Stimulated activated CD8-positive, alpha-beta memory T cell treated with anti-CD3 and anti-CD28 coated beads, Interleukin-12 subunit alpha, Interleukin-12 subunit beta, amount 100 ng/mL, for 24 hours (primary cell): ENCODE data around the gene OR6C76.
"Not testable (repeated sequence)": the region's sequence is repeated elsewhere in the genome, so short reads cannot be mapped to it uniquely, and the experiment has no call there.

ENCODE experiments used
- DNase-seq: peaks from one replicate; pipeline ENCODE4 v3.0.0-alpha.2; 2020; ENCODE audit errors: extremely low read depth

OR6C76 gene

GRCh38 chr12:55425954-55426353 lies at the start of gene OR6C76:
OR6C76 (plus strand) TSS chr12:55426254; CDS start chr12:55426254, 0 bp downstream.
- no peak for DNase-seq

- DNase-seq = no peak
These were observed 40.2 kb upstream of the OR6C76 start for GRCh38 chr12:55385891-55386290.

DNA sequence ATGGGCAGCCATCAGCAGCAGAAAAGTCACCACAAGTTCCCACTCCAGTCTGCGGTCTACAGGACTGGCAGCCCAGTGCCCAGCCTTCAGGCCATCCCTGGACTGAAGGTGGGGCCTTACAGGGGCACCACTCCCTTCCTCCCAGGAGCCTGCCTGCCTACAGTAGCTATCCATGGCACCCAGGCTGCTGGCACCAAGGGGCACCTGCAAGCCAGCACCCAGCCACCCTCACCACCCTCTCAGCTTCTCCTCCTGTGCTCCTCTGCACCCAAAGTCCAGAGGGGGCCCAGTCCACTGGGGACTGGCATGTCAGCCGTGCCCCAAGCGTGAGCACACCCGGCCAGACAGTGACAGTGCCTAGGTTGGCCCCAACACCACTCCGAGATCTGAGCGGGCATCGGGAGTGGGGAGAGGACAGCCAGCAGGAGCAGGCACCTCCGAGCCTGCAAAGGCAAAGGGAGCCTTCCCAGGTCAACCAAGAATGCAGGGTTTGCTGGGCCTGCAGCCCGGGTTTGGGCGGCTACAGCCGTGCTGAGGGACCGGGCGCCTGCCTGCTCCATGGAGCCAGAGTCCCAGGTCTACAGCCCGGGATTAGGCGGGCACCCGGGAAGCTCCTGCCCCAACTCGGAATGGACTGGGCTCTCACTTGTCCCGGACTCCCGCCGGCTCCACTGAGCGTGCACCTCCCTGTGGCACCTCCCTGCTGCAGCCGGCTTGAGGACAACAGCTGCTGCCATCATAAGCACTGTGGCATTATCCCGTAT lies 33.8 kb upstream of the OR6C76 start:
- DNase-seq = no peak

DNA sequence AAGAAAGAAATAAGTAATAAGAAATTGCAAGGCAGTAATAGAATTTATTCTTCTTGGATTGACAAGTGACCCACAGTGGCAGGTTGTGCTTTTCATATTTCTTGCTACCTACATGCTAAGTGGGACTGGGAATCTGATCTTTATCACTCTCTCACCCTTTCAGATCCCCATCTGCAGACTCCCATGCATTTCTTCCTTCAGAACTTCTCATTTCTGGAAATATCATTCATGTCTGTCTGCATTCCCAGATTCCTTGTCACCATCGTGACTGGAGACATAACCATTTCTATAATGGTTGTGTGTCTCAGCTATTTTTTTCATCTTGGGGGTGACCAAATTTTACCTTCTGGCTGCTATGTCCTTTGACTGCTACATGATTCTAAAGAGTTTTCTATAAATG lies 29.7 kb upstream of the OR6C76 start:
- no peak for DNase-seq

GRCh38 chr12:55400229-55400628 lies 25.8 kb upstream of the OR6C76 start, which contains the start of gene OR6C65:
OR6C65 (plus strand) TSS chr12:55400529; CDS start chr12:55400529, 0 bp downstream.
- DNase-seq = no peak

- DNase-seq = no peak
These were observed 18.2 kb upstream of the OR6C76 start for GRCh38 chr12:55407866-55408265.

DNA sequence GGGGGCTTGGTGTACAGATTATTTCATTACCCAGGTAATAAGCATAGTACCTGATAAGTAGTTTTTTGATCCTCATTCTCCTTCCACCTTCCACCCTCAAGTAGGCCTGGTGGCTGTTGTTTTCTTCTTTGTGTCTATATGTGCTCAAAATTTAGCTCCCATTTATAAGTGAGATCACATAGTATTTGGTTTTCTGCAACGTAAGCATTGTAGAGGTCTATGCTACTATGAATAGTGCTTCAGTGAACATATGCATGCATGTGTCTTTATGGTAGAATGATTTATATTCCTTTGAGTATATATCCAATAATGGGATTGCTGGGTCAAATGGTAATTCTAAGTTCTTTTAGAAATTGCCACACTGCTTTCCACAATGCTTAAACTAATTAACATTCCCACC lies 16.9 kb upstream of the OR6C76 start:
- not testable (repeated sequence) for DNase-seq

- not testable (repeated sequence) for DNase-seq
These were observed 13.9 kb upstream of the OR6C76 start for GRCh38 chr12:55412138-55412537.

DNA sequence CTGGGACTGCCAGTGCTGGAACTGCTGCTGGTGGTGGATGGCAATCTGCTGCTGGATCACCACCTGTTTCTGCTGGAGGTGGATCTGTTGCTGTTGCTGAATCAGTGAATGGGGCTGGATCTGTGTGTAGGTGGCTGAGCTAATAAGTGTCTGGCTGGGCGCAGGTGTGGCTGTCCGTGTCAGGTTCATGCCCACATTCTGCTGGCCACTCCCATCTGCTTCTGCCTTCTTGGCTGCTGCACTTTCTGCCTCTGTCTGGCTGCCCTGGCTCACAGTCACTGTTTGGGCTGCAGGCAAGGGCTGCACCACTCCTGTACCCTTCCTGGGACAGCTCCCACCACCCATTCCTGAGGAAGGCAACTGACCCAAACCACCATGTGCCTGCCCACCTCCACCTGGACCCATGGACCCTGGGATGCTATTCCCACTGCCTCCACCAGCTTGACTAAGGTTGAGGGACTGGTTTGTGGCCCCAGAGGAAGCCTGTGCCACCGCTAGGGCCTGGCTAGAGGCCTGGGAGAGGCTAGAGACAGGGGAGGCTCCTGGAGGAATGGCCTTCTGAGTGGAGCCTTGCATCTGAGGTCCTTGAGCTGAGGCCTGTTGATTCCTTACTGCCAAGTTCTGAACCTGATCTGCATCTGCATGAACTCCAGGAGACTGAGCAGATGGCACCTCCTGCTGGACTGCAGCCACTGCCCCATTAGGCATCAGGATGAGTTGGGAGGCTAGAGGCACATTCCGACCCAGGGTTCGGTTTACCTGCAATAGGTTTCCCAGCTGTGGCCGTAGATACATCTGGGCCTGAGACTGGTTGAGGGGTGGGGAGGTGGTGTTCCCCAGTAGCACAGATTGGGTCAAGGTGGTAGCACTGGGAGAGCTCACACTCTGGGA lies 12.3 kb upstream of the OR6C76 start:
- DNase-seq = not testable (repeated sequence)

GRCh38 chr12:55414396-55414823 lies 11.6 kb upstream of the OR6C76 start:
- not testable (repeated sequence) for DNase-seq

DNA sequence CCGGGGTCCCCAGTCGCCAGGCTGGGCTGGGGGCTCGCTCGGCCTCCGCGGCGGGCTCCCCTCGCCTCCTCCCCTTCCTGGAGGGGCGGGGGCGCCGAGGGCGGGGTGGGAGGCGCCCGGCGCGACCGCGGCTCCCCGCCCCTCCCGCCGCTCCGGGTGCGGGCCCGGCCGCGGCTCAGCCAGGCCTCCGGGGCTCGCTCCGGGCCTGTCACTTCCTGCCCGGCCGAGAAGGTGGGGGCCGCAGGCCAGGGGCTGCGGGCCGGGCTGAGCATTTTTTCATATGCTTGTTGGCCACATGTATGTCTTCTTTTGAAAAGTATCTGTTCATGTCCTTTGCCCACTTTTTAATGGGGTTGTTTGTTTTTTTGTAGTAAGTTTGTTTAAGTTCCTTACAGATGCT lies 11.2 kb upstream of the OR6C76 start:
- DNase-seq = not testable (repeated sequence)

- DNase-seq = no peak
These were observed 9.1 kb upstream of the OR6C76 start for GRCh38 chr12:55416961-55417360.

DNA sequence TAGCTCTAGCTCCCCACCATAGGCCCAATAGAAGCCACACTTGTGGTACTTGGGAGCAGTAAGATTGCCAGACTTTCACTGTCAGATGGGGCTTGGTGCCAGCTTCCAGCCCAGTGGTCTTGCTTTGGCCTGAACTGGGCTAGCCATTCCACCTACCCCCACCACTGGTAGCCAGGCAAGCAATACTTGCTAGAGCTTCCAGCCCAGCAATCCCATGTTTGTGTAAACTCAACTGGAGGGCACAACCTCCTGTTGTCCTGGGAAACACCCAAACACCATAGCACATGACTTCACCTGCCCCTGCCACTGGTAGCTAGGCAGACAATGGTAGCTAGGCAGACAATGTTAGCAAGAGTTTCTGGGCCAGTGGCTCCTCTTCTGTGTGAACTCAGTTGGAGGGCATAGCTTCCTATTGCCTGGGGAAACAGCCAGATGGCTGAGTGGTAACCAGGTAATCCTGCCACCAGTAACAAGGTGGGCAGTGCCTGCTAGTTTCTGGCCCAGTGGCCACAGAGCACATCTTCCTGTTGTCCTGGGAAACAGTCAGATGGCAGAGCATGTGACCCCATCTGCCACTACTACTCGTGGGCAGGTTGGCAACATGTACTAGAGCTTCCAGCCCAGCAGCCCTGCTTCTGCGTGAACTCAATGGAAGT lies 5.6 kb upstream of the OR6C76 start:
- no peak for DNase-seq

DNA sequence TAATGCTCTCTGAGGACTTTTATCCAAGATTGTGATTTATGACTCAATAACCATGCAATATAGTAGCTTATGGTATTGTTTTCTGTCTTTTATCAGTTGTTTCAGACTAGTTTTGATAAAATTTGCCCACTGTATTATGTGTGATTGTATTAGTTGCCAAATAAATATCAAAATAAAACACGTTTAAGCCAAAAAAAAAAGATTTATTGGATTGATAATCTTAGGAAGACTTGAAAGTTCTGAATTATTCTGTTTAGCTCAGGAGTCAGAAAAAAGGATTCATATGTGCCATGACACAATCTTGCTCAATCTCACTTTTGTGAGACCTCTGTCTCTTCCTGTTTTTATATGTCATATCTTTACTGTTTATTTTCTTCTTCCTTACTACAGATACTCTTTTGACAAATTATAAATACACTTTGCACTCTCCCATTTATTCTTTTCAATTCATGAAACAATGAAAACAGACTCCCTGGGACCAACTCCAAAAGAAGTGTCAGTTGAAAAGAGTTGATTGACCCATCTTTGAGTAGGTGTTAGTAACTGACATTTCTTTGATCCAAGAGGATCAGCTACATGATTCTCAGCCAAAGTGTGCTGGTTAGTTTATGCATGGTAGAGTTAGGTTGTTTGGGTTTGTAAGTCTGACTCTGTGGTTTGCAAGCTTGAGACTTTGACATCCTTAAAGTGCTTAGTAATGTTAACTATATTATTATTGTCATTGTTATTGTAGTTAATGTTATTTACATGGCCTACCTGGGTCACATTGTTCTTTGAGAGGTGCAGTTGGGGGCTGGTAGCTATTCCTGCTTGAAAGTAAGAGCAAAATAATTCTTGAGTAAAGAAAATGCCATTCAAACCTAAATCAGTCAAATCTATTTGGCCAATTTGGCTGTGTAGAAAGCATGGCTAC lies 2.5 kb downstream of the OR6C76 start:
- DNase-seq = no peak

DNA sequence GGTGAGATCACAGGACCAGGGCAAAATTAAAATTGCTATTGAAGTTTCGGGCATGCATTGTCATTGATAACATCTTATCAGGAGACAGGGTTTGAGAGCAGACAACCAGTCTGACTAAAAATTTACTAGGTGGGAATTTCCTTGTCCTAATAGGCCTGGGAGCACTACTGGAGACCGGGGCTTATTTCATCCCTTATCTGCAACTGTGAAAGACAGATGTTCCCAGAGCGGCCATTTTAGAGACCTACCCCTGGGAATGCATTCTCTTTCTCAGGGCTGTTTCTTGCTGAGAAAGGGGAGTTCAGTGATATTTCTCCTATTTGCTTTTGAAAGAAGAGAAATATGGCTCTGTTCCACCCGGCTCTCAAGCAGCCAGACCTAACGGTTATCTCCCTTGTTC lies 15.2 kb downstream of the OR6C76 start:
- not testable (repeated sequence) for DNase-seq

DNA sequence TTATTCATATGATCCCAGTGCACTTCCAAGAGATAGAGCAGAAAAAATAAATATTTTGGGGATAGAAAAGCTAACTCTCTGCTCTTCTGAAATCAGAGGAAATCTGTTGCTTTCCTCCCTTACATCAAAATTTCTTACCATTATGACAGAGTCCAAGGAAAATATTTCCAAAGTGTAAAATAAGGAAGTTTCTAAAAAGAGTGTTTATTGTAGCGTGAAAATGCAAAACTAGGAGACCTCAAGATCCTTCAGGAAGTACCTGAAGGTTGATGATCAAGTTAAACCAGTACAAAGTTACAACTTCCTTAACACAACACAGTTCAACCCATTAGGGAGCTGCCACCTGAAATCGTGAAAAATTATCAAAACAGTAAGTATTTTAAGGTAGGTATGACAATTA lies 17.7 kb downstream of the OR6C76 start, which contains the start of gene OR6C2:
Gene OR6C2 (plus strand): TSS at position 301 of the 400 bp plus-strand sequence. CDS start 8,138 bp downstream, outside the sequence.
- no peak for DNase-seq

DNA sequence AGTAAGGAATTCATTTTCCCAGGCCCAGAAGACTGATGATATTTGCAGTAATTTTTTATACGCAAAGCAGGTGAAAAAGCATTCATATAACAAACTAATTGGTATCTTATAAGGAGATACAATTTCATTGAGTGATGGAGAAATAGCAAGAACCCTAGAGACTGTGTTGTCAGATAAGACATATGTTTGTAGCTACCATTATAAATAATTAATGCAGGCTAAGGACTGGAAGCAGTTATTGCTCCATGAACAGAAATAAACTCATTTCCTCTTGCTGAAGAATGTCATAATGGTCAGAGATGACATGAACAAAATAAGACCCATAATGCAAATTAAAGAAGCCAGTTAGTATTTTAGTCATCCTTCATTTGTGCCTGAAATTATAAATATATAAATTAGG lies 19.3 kb downstream of the OR6C76 start:
- no peak for DNase-seq

- DNase-seq = no peak
These were observed 20.3 kb downstream of the OR6C76 start for GRCh38 chr12:55446326-55446725.

DNA sequence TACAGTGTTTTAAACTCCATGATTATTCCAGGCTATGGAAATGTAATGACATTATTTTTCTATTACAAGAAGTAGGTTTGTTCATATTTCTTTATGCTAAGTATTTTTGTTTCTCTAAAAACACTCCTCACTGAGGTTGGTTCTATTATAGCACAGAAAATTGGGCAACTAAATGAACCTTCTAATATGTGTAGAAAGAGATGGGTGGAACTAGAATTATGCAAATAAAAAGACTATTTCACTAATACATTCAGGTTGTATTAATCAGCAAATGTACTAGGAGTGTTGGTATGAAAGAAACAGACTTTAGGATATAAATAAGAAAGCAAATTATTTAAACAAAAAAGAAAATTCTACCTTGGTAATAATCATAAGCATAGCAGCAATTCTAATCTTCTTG lies 22.8 kb downstream of the OR6C76 start:
- no peak for DNase-seq

GRCh38 chr12:55464926-55465325 lies 38.9 kb downstream of the OR6C76 start:
- DNase-seq = not testable (repeated sequence)

- DNase-seq = no peak
These were observed 41.8 kb downstream of the OR6C76 start for GRCh38 chr12:55467836-55468235.
